B cell (primary cell): ENCODE data around the gene HSPB7. TPM values are rescaled to one million over a fixed set of nuclear protein-coding genes. Genes with fewer than 3 reads are reported as not detected.

Source experiments
- ATAC-seq: fragments of 200-7000 bp; cut with Tn5 transposase; one replicate; pipeline ENCODE4 v1.10.0; 2021; ENCODE audit warnings: low read depth, mild to moderate bottlenecking, moderate number of reproducible peaks, moderate library complexity
- CTCF ChIA-PET: fragments of 350-600 bp; sonication (Branson Sonifier 250); formaldehyde crosslinking; loops from one replicate; lab custom pipeline; 2021; ENCODE audit warnings: antibody characterized with exemption, inconsistent platforms; lab: Charles Lee
- POLR2A ChIA-PET: fragments of 350-600 bp; sonication (Branson Sonifier 250); formaldehyde crosslinking; loops from one replicate; lab custom pipeline; 2021; ENCODE audit warnings: antibody characterized with exemption; lab: Charles Lee
- DNase-seq: peaks from one replicate; pipeline ENCODE4 v3.0.0; 2013
- H2AFZ ChIP-seq: 2 replicates; pipeline ENCODE4 v1.6.1; 2012; ENCODE audit warnings: mild to moderate bottlenecking, low read depth, low read length; ENCODE audit not compliant: insufficient read depth, poor library complexity, severe bottlenecking
- H3K27ac ChIP-seq, 2 donors: 1 replicate in 1 of 2; 2 replicates in 1 of 2; pipeline ENCODE4 v1.5.1; 2012 to 2013; ENCODE audit warnings: low read length in 2 of 2, mild to moderate bottlenecking in 2 of 2, moderate library complexity in 1 of 2
- H3K27me3 ChIP-seq, 4 experiments: fragments of 200-600 bp in 1 of 4; sonication (generic) in 1 of 4; replicated peaks in 1 of 4; 1 replicate in 2 of 4; 2 replicates in 2 of 4; pipeline versions ENCODE4 v1.6.1 to v1.7.0; 2013 to 2016; ENCODE audit warnings: low read length in 3 of 4, mild to moderate bottlenecking in 2 of 4, mixed read lengths in 1 of 4, moderate library complexity in 1 of 4; ENCODE audit not compliant: insufficient read depth in 4 of 4, control insufficient read depth in 3 of 4; ENCODE audit errors: control extremely low read depth in 1 of 4
- H3K36me3 ChIP-seq, 2 experiments: replicated peaks in 1 of 2; 1 replicate in 1 of 2; 2 replicates in 1 of 2; pipeline versions ENCODE4 v1.6.1 to v1.7.1; 2013; ENCODE audit warnings: low read length in 1 of 2; ENCODE audit not compliant: insufficient read depth in 2 of 2, control insufficient read depth in 1 of 2; ENCODE audit errors: control extremely low read depth in 1 of 2, extremely low read depth in 1 of 2
- H3K4me1 ChIP-seq, 2 donors: fragments of 200-600 bp in 1 of 2; sonication (generic) in 1 of 2; 1 replicate in 1 of 2; 2 replicates in 1 of 2; pipeline versions ENCODE4 v1.5.1 to v1.6.1; 2013 to 2017; ENCODE audit warnings: low read length in 2 of 2; ENCODE audit not compliant: control insufficient read depth in 2 of 2, insufficient read depth in 2 of 2
- H3K4me2 ChIP-seq: replicated peaks from 2 replicates; pipeline ENCODE3; 2012; ENCODE audit warnings: mild to moderate bottlenecking, low read depth, low read length; ENCODE audit not compliant: poor library complexity, severe bottlenecking
- H3K4me3 ChIP-seq, 5 experiments: fragments of 200-600 bp in 1 of 5; sonication (generic) in 1 of 5; 1 replicate in 3 of 5; 2 replicates in 2 of 5; pipeline versions ENCODE4 v1.5.1 to v1.7.0; 2011 to 2016; ENCODE audit warnings: low read length in 4 of 5, mild to moderate bottlenecking in 4 of 5, low read depth in 2 of 5, control low read depth in 1 of 5, moderate library complexity in 1 of 5; ENCODE audit not compliant: insufficient read depth in 1 of 5; ENCODE audit errors: control extremely low read depth in 1 of 5, extremely low read depth in 1 of 5
- H3K79me2 ChIP-seq: fragments of 200-600 bp; sonication (generic); one replicate; pipeline ENCODE4 v1.6.0; 2016; ENCODE audit warnings: low read length; ENCODE audit not compliant: control insufficient read depth, insufficient read depth
- H3K9ac ChIP-seq: fragments of 200-600 bp; sonication (generic); 2 replicates; pipeline ENCODE4 v1.6.1; 2017; ENCODE audit warnings: mild to moderate bottlenecking, low read length, moderate library complexity
- H3K9me3 ChIP-seq, 3 donors: one replicate each; pipeline versions ENCODE4 v1.6.1 to v1.7.1; 2013; ENCODE audit warnings: low read length in 2 of 3; ENCODE audit not compliant: control insufficient read depth in 2 of 3, insufficient read depth in 1 of 3; ENCODE audit errors: control extremely low read depth in 1 of 3
- H4K20me1 ChIP-seq: 2 replicates; pipeline ENCODE4 v1.6.0; 2012; ENCODE audit warnings: mild to moderate bottlenecking, low read length; ENCODE audit not compliant: insufficient read depth, control insufficient read depth, poor library complexity, severe bottlenecking
- H3K27ac Mint-ChIP-seq: one replicate; pipeline ENCODE4 v1.8.0; 2021; ENCODE audit warnings: mixed read lengths
- H3K27me3 Mint-ChIP-seq: one replicate; pipeline ENCODE4 v1.8.0; 2021; ENCODE audit warnings: mixed read lengths
- H3K4me1 Mint-ChIP-seq: one replicate; pipeline ENCODE4 v1.8.0; 2021; ENCODE audit warnings: mixed read lengths
- H3K4me3 Mint-ChIP-seq: one replicate; pipeline ENCODE4 v1.8.0; 2021; ENCODE audit warnings: mixed read lengths
- H3K9me3 Mint-ChIP-seq: one replicate; pipeline ENCODE4 v1.8.0; 2022; ENCODE audit warnings: mixed read lengths; ENCODE audit not compliant: insufficient read depth
- CTCF ChIP-seq: fragments of 200-600 bp; IDR thresholded peaks from one replicate; pipeline ENCODE4 v1.8.0; 2022; ENCODE audit warnings: antibody characterized with exemption, mild to moderate bottlenecking
- EZH2 ChIP-seq: IDR thresholded peaks from 2 replicates; pipeline ENCODE4 v1.6.1; 2012; ENCODE audit warnings: borderline replicate concordance, low read depth, mild to moderate bottlenecking, moderate library complexity, low read length; ENCODE audit not compliant: insufficient read depth, poor library complexity, severe bottlenecking
- WGBS: methylation state at CpG from one replicate; pipeline ENCODE4 v1.1.5; 2013; ENCODE audit warnings: missing lambda C conversion rate; ENCODE audit not compliant: insufficient coverage; 5-methylcytosine and 5-hydroxymethylcytosine counted together
- intact Hi-C: fragments of 100-400 bp; cut with micrococcal nuclease; formaldehyde crosslinking; loops from one replicate; pipeline ENCODE4 v1.10.0; 2022
- polyA plus RNA-seq: library from polyadenylated mRNA; depleted of rRNA; stranded (reverse); fragments of >200 nt; gene quantifications from 2 replicates; pipeline ENCODE4 v1.2.3, GENCODE V29; 2012
- total RNA-seq, 2 donors: library from RNA; stranded (reverse); fragments of 120-200 nt in 1 of 2; gene quantifications; 1 replicate in 1 of 2; 2 replicates in 1 of 2; pipeline versions ENCODE4 v1.2.3 to v1.2.4, GENCODE V29; 2013 to 2022

Gene HSPB7
- total and polyA plus RNA-seq, 2 donors (not counting 1 experiment from before 2014, with no cell fraction given) = not detected

- Histone ChIP-seq H2AFZ (no peak overlapping the region), H3K9ac (no peak overlapping the region), H4K20me1 (no peaks in the 10 kb centered on the region), H3K36me3 (peaks cover 2 to 41% of the 10 kb centered on the region in 2 experiments), H3K27me3 (no peaks in the 10 kb centered on the region), H3K4me2 (no peak overlapping the region), H3K4me1 (peaks cover 34 to 49% of the 10 kb centered on the region in 2 donors), H3K27ac (no peak overlapping the region), H3K4me3 (no peak overlapping the region), H3K79me2 (peaks cover 86% of the 10 kb centered on the region), H3K9me3 (peaks cover 0 to 4% (median 0%) of the 10 kb centered on the region in 3 donors)
- ChIA-PET POLR2A (no interaction called here), CTCF (no interaction called here)
- Mint-ChIP-seq H3K4me1 (peaks cover 52% of the 10 kb centered on the region), H3K27ac (no peak overlapping the region), H3K4me3 (no peak overlapping the region), H3K27me3 (no peaks in the 10 kb centered on the region), H3K9me3 (no peaks in the 10 kb centered on the region)
- no peak for DNase-seq
- intact Hi-C loops = loop anchor here (10.0 kb wide), 1 partner anchor 394 kb away; the partner anchor contains the start of gene SZRD1
- no peak for TF ChIP-seq CTCF
- no peak for TF ChIP-seq EZH2
- no peak for ATAC-seq
These were observed 46.9 kb downstream of the HSPB7 start for GRCh38 chr1:15970911-15971310.

- POLR2A ChIA-PET = no interaction called here
- peaks cover 41 to 55% of the 10 kb centered on the region in 2 donors for H3K4me1 ChIP-seq
- H3K4me2 ChIP-seq = no peak overlapping the region
- H3K9ac ChIP-seq = no peak overlapping the region
- ATAC-seq (no peak), DNase-seq (no peak)
- Mint-ChIP-seq H3K4me3 (no peak overlapping the region), H3K4me1 (peaks cover 57% of the 10 kb centered on the region), H3K27me3 (no peaks in the 10 kb centered on the region), H3K27ac (no peak overlapping the region), H3K9me3 (no peaks in the 10 kb centered on the region)
- H3K36me3 ChIP-seq = peaks cover 2 to 41% of the 10 kb centered on the region in 2 experiments
- intact Hi-C loops = loop anchor here (5.0 kb wide), 1 partner anchor 287 kb away; the partner anchor contains the start of gene PLEKHM2
- CTCF ChIA-PET = no interaction called here
- H3K27me3 ChIP-seq = no peaks in the 10 kb centered on the region
- H2AFZ ChIP-seq = no peak overlapping the region
- TF ChIP-seq EZH2 (no peak), CTCF (no peak)
- peaks cover 74% of the 10 kb centered on the region for H3K79me2 ChIP-seq
- no peaks in the 10 kb centered on the region for H4K20me1 ChIP-seq
- H3K27ac ChIP-seq = no peak overlapping the region
- WGBS = over 99% methylated on average over 10 of the region's 13 CpGs
- no peak overlapping the region for H3K4me3 ChIP-seq
- peaks cover 0 to 4% (median 0%) of the 10 kb centered on the region in 3 donors for H3K9me3 ChIP-seq
These were observed 48.4 kb downstream of the HSPB7 start for GRCh38 chr1:15969321-15969880.
